DMS153 (cell line): ENCODE results near the gene TMEM132D.

Source experiments
- DNase-seq: peaks from one replicate; lab custom pipeline; 2025; lab: John Stamatoyannopoulos, UW

Gene TMEM132D

GRCh38 chr12:129723260-129723659 lies 180.6 kb downstream of the TMEM132D start:
- DNase-seq, result no peak

GRCh38 chr12:129720618-129721017 lies 183.2 kb downstream of the TMEM132D start:
- no peak for DNase-seq

- DNase-seq, result no peak
Observed at GRCh38 chr12:129719416-129719815, 184.4 kb downstream of the TMEM132D start.

GRCh38 chr12:129717438-129717837 lies 186.4 kb downstream of the TMEM132D start:
- no peak for DNase-seq

- no peak for DNase-seq
Observed at GRCh38 chr12:129716825-129717224, 187.0 kb downstream of the TMEM132D start.

- no peak for DNase-seq
Observed at GRCh38 chr12:129706716-129707115, 197.1 kb downstream of the TMEM132D start.

GRCh38 chr12:129704232-129704830 lies 199.5 kb downstream of the TMEM132D start:
- no peak for DNase-seq

- no peak for DNase-seq
Observed at GRCh38 chr12:129701631-129702101, 202.2 kb downstream of the TMEM132D start.

GRCh38 chr12:129700036-129700435 lies 203.8 kb downstream of the TMEM132D start:
- no peak for DNase-seq

- DNase-seq, result no peak
Observed at GRCh38 chr12:129696926-129697325, 206.9 kb downstream of the TMEM132D start.

GRCh38 chr12:129696405-129696804 lies 207.4 kb downstream of the TMEM132D start:
- no peak for DNase-seq

GRCh38 chr12:129693731-129694130 lies 210.1 kb downstream of the TMEM132D start:
- DNase-seq, result no peak

GRCh38 chr12:129687731-129688130 lies 216.1 kb downstream of the TMEM132D start:
- DNase-seq, result no peak

- DNase-seq, result no peak
Observed at GRCh38 chr12:129681830-129682229, 222.0 kb downstream of the TMEM132D start.

- no peak for DNase-seq
Observed at GRCh38 chr12:129681151-129681550, 222.7 kb downstream of the TMEM132D start.

GRCh38 chr12:129676411-129676810 lies 227.4 kb downstream of the TMEM132D start:
- DNase-seq, result no peak

- no peak for DNase-seq
Observed at GRCh38 chr12:129675947-129676346, 227.9 kb downstream of the TMEM132D start.

GRCh38 chr12:129675496-129675895 lies 228.3 kb downstream of the TMEM132D start:
- no peak for DNase-seq

- DNase-seq, result no peak
Observed at GRCh38 chr12:129673806-129674205, 230.0 kb downstream of the TMEM132D start.

GRCh38 chr12:129672110-129672509 lies 231.7 kb downstream of the TMEM132D start:
- DNase-seq, result no peak

- DNase-seq, result no peak
Observed at GRCh38 chr12:129670256-129670920, 233.4 kb downstream of the TMEM132D start.

GRCh38 chr12:129665414-129665813 lies 238.4 kb downstream of the TMEM132D start:
- no peak for DNase-seq

- DNase-seq, result no peak
Observed at GRCh38 chr12:129662234-129662633, 241.6 kb downstream of the TMEM132D start.

GRCh38 chr12:129660946-129661345 lies 242.9 kb downstream of the TMEM132D start:
- DNase-seq, result no peak
